SIG-M5 (cell line): Measurements from ENCODE around the gene CLDN6.

Experiments
- DNase-seq: peaks from one replicate; lab custom pipeline; 2025; lab: John Stamatoyannopoulos, UW

Gene CLDN6

DNA sequence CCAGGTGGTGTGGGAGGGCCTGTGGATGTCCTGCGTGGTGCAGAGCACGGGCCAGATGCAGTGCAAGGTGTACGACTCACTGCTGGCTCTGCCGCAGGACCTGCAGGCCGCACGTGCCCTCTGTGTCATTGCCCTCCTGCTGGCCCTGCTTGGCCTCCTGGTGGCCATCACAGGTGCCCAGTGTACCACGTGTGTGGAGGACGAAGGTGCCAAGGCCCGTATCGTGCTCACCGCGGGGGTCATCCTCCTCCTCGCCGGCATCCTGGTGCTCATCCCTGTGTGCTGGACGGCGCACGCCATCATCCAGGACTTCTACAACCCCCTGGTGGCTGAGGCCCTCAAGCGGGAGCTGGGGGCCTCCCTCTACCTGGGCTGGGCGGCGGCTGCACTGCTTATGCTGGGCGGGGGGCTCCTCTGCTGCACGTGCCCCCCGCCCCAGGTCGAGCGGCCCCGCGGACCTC, 4.5 kb downstream of the CLDN6 start:
- DNase-seq, result no peak

DNA sequence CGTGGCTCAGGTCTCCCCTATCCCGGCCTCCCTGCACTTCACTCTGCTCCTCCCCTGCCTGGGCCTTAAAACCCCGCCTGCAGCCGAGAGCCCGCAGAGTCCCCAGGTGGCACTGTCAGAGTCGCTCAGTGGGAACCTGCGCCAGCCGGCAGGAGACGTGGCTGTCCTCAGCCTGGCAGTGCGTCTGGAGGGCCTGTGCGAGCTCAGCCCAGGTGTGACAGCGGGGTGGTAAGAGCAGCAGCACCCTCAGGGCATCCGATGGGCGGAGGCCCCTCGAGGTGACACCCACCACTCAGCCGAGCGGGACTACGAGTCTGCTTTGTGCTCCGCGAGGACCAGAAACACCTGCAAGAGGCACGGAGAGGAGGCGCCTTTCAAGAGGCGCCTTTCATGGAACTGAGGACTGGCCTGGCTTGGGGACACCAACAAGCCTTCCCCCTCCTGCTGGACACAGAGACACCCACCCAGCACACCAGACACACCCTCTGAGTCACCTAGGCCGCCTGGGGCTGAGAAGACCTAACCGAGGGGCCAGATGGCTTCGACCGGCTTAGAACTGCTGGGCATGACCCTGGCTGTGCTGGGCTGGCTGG, 5.1 kb downstream of the CLDN6 start, which contains the start of gene CLDN9:
TSS of gene CLDN9 (plus strand) at position 96 of the 593 bp plus-strand sequence. CDS start at position 536, 440 bp downstream.
- DNase-seq, result no peak

DNA sequence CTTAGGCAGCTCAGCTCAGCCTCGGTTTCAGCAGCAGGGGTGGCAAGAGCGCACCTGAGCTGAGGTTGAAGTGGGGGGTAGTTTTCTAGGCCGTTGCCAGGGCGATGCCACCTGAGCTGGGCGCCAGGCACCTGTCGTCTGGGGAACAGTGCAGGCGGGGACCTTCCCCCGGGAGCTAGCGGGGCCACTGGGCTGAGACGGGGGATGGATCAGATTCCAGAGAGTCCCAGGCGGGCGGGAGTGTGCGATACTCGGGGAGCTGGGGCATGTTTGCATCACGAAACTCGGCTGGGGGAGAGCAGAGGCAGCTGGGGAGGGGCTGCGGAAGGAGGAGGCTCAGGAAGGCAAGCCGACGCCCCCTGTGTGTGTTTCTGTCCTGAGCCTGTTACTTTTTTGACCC, 5.7 kb downstream of the CLDN6 start:
- no peak for DNase-seq

DNA sequence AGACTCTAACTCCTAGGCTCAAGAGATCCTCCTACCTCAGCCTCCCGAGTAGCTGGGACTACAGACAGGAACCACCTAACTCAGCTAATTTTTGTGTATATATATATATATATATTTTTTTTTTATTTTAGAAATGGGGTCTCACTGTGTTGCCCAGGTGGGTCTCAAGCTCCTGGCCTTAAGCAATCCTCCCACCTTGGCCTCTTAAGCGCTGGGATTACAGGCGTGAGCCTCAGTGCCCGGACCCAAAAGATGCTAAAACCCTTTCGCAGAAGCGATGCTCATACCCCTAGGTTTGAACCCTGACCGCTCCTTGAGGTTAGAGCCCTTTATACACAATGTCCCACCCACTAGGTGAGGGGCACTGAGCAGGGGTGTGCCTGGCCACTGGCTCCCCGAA, 7.5 kb downstream of the CLDN6 start:
- DNase-seq, result no peak

DNA sequence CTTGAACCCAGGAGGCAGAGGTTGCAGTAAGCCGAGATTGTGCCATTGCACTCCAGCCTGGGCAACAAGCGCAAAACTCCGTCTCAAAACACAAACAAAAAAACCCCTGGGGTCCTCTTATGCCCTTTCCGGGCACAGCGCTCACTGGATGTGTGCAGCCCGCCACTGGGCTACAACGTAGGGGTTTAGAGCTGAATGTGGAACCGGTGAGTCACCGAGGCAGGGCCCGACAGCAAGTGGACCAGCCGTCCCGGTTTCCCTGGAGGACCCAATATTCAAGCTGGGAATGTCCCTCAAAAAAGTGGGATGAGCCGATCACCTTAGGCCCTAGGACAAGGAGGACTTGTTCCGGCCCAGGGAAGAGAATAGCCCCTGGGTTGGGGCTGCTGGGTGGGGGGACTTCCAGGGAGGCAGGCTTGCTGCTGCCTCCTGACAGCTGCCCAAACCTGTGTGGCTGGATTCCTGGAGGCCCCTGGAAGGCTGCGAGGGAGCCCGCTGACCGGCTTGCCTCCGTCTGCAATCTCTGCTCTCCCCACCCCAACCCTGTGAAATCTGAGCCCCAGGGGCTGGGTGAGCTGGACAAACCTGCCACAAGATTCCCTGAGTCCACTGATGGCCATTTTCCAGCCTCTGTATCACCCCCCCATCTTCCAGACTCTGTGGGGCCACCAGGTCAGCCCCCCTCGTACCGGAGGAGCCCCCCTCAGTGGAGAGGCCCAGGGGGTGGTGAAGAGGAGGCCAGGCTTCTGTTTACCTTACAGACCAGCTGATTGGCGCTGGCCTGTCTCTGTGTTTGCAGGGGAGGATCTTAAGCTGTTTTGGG, 8.2 kb downstream of the CLDN6 start:
- no peak for DNase-seq

DNA sequence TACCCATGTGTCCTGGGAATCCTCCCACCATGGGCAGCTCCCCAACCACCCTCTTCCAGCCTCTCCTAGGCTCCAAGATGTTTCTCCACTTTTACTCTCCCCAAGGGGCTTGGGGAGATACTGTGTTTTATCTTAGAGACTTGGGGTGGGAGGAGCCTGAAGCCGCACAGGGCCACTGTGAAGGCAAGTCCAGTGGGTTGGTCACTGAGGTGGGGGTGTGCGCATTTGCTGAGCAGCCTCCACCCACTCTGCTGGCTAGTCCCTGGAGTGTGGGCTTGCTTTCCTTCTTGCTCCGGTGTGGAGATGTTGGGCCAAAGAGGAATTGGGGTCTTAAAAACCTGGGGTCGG, 9.3 kb downstream of the CLDN6 start:
- no peak for DNase-seq

DNA sequence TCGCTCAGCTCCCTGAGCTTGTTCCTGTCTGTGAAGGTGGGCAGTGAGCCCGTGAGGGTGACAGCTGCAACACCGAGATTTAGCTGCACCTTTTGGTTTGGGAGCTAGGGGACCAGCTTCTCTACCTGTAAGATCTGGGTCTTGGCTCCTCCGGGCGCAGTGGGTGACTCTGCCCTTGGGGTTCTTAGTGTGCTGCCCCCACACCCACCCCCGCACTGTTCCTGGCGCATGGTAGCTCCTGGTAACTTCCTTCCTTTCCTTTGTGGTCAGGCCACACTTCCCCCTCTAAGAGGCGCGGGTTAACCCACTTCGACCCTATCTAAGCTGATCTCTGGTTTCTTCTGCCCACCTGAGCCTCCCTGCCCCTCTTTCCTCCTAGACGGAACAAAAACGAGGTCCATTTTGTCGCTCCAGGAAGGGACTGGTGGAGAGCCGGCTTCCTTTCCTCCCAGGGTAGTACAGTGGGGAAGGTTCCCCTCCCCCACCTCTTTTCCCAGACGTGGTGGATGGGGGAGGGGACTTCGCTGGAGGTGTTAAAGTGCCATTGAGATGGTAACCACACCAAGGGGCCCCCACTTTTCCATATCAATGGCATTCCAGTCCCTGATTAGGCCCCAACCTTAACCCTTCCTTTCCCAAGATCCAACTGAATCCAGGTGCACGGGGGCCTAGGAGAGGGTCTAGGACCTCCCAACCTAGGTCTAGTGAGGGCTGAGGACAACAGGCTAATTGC, 9.9 kb downstream of the CLDN6 start:
- DNase-seq, result no peak

DNA sequence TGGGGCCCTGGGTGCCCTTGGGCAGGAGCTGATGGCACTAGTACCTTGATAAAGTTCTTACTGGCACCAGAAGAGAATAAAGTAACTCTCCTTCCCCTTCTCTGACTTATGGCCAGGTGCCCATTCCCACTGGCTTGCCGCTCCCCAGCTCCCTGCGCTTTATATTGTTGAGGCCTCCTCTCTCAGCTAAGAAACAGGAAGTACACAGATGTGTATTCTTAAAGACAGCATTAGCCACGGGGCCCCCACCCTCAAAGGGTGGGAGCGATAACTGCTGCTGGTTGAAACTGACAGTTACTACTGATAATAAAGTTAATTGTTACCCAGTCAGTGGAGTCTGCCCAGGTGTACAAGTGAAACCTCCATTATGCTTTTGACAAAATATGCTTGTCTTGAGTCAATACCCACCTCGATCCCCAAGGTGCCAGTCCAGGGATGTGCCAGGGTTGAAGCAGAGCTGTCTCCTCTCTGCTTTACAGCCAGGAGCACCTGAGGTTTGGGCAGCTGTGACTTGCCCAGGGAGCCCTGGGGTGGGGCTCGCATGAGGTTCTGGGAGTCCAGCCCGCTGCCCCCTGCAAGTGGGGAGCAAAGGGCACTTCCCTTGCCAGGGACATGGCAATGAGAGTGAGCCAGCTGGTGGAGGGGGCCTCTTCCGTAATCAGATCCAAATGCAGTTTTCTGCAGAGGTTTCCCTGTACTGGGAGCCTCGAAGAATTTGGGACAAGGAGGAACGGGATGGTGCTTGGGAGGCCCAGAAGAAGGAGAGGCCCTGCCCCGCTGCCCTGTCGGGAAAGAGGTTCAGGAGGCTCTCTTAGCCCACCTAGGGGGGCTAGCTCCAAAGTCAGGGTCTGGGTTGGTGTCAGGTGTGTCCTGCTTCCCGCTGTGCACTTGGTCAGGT, 10.7 kb downstream of the CLDN6 start:
- no peak for DNase-seq

DNA sequence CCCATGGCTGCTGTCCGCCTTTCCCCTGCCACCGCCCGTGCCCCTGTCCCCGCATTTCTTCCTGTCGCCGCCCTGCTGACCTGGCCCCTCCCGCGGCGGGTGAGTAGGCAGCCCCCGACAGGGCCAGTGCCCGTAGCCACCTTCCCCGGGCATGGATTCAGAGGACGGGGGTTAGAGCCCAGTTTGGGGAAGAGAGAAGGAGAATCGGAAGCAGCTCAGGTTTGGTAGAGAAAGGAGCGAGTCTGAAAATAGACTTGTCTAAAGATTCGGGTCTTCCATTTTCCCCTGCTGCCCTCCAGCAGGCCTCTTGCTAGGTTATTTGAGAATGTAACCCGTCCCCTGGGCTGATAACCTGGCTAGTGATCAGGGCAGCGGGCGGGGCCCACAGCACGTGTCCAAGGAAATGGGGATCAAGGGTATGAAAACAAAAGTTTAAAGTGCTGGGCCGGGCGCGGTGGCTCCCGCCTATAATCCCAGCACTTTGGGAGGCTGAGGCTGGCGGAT, 13.2 kb downstream of the CLDN6 start:
- no peak for DNase-seq

DNA sequence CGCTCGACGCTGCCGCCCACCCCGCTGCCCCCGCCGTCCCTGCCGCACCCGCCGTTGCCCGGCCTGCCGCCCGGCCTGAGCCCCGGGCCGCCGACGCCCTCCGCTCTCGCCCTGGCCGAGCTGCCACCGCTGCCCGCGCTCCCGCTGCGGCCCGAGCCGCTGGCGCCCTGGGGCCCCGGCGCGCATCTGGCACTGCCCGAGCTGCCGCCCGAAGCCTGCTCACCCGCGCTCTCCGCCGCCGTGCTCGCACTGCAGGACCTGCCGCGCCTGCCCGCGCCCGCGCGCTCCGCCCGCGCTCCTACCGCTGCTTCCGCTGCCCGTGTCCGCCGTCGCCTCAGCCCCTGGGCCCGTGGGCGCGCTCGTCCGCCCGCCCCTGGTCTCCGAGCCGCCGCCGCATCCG, 13.7 kb downstream of the CLDN6 start:
- no peak for DNase-seq

DNA sequence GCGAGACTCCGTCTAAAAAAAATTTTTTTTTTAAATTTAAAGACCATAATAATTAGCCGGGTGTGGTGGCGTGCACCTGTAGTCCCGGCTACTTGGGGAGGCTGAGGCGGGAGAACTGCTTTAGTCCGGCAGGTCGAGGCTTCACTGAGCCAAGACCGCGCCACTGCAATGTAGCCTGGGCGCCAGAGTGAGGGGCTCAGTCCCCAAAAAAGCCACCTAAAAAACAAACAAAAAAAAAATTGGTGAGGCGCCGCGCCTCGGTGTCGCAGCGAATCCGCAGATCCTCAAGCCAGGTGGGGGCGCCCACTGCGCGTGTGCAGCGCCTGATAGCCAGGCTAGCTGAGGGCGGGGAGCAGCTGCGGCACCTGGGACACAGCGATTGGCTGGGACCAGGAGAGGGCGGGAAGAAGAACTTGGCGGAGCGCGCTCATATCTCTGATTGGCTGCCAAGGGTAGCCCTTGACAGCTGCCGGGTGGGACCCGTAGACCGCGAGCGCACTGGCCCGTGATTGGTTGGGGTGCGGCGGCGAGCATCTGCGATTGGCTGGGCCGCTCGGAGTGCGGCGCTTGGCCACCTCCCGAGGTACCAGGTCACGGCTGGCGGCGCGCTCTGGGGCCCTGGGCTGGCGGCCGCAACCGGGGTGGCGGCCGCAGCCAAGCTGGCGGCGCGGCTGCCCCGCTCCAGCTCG, 14.3 kb downstream of the CLDN6 start:
- DNase-seq, result peak; percentile 80

DNA sequence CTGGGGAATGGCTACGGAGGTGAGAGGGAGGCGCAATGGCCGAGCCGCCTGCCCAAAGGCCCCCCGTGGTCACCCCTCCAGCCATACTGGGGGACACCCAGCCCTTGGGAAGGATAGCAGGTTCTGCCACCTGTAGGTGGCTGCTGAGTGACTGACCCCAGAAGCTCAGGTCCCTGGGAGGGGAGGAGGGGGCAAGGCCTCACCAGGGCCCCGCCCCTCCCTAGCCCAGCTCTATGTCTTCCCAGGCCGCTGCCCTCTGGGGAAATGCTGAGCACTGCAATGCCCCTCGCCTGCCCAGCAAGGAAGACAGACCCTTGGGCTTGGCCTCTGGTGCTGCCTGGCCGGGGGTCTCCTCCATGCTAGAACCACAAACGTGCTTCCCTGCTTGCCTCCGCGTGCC, 16.7 kb downstream of the CLDN6 start:
- no peak for DNase-seq

DNA sequence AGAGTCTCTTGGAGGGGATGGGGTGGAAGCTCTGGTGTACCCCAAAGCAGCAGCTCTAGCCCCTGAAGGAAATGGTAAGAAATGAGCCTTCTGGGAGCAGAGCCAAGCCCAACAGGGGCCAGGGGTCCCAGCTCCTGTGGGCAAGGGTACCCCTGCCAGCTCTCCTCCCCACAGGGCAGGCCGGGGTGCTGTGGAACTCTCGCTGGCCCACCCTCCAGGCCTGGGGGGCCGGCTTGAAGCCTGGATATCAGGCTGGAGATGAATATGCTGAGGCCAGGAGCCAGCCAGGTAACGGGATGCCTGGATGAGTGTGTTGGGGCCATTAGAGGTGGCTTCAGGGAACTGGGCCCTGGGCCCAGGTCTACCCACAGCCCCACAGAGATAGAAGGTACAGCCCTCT, 17.4 kb downstream of the CLDN6 start:
- no peak for DNase-seq

DNA sequence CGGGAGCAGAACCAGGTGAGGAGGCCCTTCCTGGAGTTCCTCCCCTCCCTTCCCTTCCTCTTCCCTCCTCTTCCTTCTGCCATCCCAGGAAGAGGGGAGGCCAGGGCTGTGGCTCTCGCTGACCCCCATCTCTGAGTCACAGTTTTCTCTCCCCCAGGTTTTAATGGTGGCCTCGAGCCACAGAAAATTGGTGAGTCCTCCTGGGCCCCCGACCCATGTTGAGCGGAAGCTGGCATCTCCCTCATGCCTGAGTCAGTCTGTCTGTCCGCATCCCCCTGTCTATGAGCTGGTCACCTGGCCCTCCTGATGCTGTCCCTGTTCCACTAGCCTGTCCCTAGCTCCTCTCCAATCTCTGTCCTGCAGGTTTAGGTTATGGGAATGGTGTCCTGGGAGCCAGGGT, 18.1 kb downstream of the CLDN6 start:
- DNase-seq, result no peak

DNA sequence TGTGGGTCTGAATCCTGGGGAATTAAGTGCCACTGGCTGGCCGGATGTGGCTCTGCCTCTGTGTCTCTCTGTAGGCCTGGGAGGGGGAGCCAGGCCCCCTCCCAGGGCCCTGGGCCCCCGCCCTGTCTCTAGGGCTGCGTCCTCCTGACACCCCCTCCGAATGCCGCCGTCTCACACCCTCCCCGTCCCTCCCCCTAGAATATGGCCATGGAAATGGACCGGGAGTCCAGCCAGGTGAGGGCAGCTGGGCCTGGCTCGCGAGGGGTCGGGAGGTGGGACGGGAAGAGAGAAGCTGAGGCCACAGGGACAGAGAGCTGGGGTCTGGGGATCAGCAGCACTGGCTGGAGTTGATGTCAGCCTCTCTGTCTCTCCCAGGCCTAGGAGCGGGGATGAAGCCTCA, 21.7 kb downstream of the CLDN6 start:
- no peak for DNase-seq

DNA sequence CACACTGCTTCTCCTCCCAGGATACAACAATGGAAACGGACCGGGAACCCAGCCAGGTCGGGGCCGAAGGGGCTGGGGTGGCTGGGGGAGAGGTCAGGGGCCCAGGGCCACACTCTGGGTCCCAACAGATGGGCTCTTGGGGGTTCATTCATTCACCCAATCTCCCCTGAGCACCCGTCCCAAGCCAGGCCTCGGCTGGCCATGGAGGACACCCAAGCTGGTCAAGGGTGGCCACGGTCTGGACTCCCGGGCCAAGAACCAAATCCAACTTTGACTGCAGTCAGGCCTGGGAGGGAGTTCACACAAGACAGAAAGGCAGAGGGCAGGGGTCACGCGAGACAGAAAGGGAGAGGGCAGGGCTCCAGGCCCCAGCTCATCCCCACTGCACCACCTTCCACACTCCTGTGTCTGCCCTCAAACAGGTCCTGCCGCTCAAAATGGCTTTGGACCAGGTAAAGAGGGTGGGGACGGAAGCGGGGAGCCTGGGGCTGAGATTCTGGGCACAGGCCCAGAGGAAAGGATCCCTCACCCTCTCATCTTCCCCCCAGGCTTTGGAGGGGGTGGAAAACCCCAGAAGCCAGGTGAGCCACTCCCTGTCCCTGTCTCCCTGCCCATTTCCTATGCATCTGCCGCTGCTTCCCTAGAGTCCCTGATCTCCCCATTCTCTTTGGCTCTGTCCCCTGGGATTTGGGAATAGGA, 25.5 kb downstream of the CLDN6 start:
- DNase-seq, result no peak

DNA sequence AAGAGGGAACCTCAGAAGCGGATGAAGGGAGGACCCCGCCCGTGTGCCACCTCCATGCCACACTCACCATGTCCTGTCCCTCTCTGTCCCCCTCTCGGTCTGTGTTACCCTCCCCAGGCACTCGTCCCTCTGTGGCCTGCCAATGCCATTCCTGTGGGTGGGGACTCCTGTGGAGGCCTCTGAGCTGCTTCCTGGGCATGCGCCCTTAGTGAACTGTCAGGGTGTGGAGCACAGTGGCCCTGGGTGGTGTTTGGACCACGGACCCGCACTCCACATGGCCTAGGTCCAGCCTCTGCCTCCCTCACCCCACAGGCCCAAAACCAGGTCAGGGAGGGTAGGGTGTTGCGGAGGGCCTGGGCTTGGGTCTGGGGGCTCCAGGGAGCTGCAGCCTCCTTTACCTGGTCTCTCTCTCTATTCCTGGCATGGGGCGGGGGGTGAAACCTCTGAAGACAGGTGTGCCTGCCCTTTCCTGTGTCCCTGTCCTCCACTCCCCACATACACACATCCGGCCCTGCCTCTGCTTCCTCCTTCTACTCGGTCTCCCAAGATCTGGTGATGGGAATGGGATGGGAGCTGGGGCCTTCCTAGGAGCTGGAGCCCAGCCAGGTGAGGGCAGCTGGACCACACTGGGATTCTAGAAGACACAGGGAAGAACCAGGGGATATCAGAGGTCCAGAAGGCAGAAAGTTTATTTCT, 26.3 kb downstream of the CLDN6 start:
- DNase-seq, result no peak

DNA sequence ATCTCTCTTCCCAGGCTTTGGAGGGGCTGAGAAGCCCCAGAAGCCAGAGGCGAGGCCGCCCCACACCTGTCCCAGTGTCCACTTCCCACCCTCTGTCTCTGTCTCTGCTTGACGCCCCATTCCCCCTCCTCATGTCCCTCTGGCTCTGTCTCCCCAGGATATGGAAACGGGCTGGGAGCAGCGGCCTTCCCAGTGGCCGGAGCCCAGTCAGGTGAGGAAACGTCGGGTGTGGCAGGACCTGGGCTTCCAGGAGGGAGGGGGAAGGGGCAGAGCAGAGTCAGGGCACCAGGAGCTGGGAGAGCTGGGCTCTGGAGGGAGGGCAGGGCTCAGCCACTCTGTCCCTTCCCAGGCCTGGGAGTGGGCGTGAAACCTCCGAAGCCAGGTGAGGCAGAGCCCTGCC, 27.1 kb downstream of the CLDN6 start:
- DNase-seq, result no peak

DNA sequence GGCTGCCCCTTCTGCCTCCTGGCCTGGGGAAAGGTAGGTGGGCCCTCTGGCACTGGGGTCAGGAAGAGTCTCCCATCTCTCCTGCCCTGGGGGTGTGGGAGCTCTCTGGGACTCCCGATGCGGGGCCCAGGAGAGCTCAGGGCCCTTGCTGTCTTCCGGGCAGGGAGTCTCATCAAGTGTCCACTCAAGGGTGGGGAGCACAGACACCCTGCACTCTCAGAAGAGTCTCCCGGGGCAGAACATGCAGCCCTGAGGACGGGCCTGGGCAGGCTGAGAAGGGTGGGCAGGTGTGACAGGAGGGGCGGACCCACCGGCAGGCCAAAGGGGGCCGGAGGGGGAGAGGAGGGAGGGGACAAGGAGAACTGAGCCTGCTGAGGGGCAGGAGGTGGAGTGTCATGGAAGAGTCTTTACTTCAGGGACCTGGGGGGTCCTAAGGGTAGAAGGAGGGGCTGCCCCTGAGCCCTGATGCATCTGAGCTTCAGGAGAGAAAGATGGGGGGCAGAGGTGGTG, 29.3 kb downstream of the CLDN6 start:
- no peak for DNase-seq

DNA sequence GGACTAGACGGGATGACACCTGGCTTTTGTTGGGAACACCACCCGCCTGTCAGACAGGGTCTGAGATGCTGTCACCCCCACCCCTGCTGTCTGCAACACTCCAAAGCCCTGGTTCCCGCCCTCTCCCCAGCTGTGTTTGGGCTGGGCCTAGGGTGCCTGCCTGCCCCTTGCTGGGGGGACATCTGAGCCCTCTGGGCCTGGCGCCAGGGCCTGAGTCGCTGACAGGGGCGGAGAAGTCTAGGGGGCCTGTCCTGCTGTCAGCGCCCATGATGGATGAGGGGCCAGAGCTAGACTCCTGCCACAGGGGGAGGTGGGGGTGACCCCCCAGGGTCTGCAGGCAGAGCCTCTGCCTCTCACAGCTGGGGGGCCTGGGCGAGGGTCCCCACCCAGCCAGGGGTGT, 30.1 kb downstream of the CLDN6 start:
- DNase-seq, result no peak
